Caco-2 (cell line): ENCODE data around the gene IPO11. TPM values are rescaled to one million over a fixed set of nuclear protein-coding genes. Genes with fewer than 3 reads are reported as not detected.

Experiments used
- BruUV-seq: library from RNA; stranded (reverse); fragments of 400-500 nt; replicated peaks from 2 replicates; lab custom pipeline; 2021; lab: Mats Ljungman, UMichigan
- CTCF ChIA-PET: fragments of 300-600 bp; sonication (Branson Sonifier 250); formaldehyde crosslinking; loops from one replicate; lab custom pipeline; 2022; ENCODE audit warnings: antibody characterized with exemption; lab: Charles Lee
- POLR2A ChIA-PET: fragments of 300-600 bp; sonication (Branson Sonifier 250); formaldehyde crosslinking; loops from one replicate; lab custom pipeline; 2022; ENCODE audit warnings: antibody characterized with exemption; lab: Charles Lee
- DNase-seq, 2 experiments: peaks; one replicate each; pipeline versions ENCODE4 v3.0.0 to v3.0.0-alpha.2; 2020 to 2022
- H3K27me3 ChIP-seq: replicated peaks from 2 replicates; pipeline ENCODE4 v1.6.0; 2011; ENCODE audit warnings: low read length; ENCODE audit not compliant: control insufficient read depth, insufficient read depth
- H3K36me3 ChIP-seq: 2 replicates; pipeline ENCODE4 v1.5.1; 2011; ENCODE audit warnings: low read length; ENCODE audit not compliant: control insufficient read depth, insufficient read depth
- H3K4me1 ChIP-seq: fragments of 250-450 bp; sonication (Bioruptor Pico); 2 replicates; pipeline ENCODE4 v1.5.1; 2020; ENCODE audit warnings: mild to moderate bottlenecking
- H3K4me3 ChIP-seq: 2 replicates; pipeline ENCODE4 v1.5.1; 2011; ENCODE audit warnings: low read depth, mild to moderate bottlenecking, control low read depth, low read length
- H3K9me3 ChIP-seq: fragments of 250-450 bp; sonication (Bioruptor Pico); 2 replicates; pipeline ENCODE4 v1.5.1; 2020; ENCODE audit warnings: mild to moderate bottlenecking, moderate library complexity
- H3K27ac Mint-ChIP-seq: one replicate; pipeline ENCODE4 v1.8.0; 2022; ENCODE audit warnings: mixed read lengths; ENCODE audit not compliant: unreplicated experiment
- H3K27me3 Mint-ChIP-seq: one replicate; pipeline ENCODE4 v1.8.0; 2022; ENCODE audit warnings: mixed read lengths; ENCODE audit not compliant: insufficient read depth, unreplicated experiment
- H3K36me3 Mint-ChIP-seq: one replicate; pipeline ENCODE4 v1.8.0; 2022; ENCODE audit warnings: mild to moderate bottlenecking, mixed read lengths; ENCODE audit not compliant: insufficient read depth, unreplicated experiment
- H3K4me1 Mint-ChIP-seq: one replicate; pipeline ENCODE4 v1.8.0; 2022; ENCODE audit warnings: low read depth, mixed read lengths; ENCODE audit not compliant: unreplicated experiment
- H3K4me3 Mint-ChIP-seq: one replicate; pipeline ENCODE4 v1.8.0; 2022; ENCODE audit warnings: mild to moderate bottlenecking, moderate library complexity, mixed read lengths; ENCODE audit not compliant: unreplicated experiment
- H3K9me3 Mint-ChIP-seq: one replicate; pipeline ENCODE4 v1.8.0; 2022; ENCODE audit warnings: mixed read lengths; ENCODE audit not compliant: unreplicated experiment
- CTCF ChIP-seq, 2 experiments: fragments of 200-600 bp in 1 of 2; IDR thresholded peaks; 1 replicate in 1 of 2; 2 replicates in 1 of 2; pipeline versions ENCODE4 v1.5.1 to v1.8.0; 2011 to 2022; ENCODE audit warnings: antibody characterized with exemption in 1 of 2, control low read depth in 1 of 2, inconsistent platforms in 1 of 2, low read depth in 1 of 2, low read length in 1 of 2, mild to moderate bottlenecking in 1 of 2, moderate library complexity in 1 of 2; ENCODE audit not compliant: insufficient read depth in 1 of 2, severe bottlenecking in 1 of 2, unreplicated experiment in 1 of 2
- intact Hi-C: fragments of 100-400 bp; cut with micrococcal nuclease; formaldehyde crosslinking; loops from one replicate; pipeline ENCODE4 v1.10.0; 2022; ENCODE audit not compliant: unreplicated experiment
- total RNA-seq: library from RNA; stranded (reverse); gene quantifications from 2 replicates; pipeline ENCODE4 v1.2.3, GENCODE V29; 2022

Gene IPO11
- total RNA-seq, 1 experiment from 2014 or later = 54.1 TPM

DNA sequence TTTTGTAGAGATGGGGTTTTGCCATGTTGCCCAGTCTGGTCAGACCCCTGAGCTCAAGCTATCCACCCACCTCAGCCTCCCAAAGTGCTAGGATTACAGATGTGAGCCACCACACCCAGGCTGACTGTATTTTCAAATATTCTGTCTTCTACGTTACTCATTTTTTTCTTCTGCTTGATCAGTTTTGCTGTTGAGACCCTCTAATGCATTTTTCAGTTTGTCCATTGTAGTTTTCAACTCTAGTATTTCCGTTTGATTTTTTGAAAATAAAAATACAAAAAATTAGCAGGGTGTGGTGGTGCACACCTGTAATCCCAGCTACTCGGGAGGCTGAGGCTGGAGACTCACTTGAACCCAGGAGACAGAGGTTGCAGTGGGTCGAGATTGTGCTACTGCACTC, 155.6 kb downstream of the IPO11 start:
- Mint-ChIP-seq H3K9me3 (peaks cover 28% of the 10 kb centered on the region), H3K27ac (no peak overlapping the region), H3K36me3 (peaks cover 44% of the 10 kb centered on the region), H3K4me3 (no peak overlapping the region), H3K27me3 (no peaks in the 10 kb centered on the region), H3K4me1 (peaks cover 9% of the 10 kb centered on the region)
- intact Hi-C loops = no loop called here
- Histone ChIP-seq H3K4me1 (no peaks in the 10 kb centered on the region), H3K9me3 (peaks cover 4% of the 10 kb centered on the region; the same call in 1 of the 2 replicates), H3K36me3 (no peaks in the 10 kb centered on the region), H3K4me3 (no peak overlapping the region), H3K27me3 (no peaks in the 10 kb centered on the region)
- TF ChIP-seq CTCF (IDR thresholded peaks at IDR 0.05; ENCODE audit: insufficient read depth in 1 of 2, low read depth in 1 of 2, low read length in 1 of 2, severe bottlenecking in 1 of 2, unreplicated experiment in 1 of 2) = no peak
- CTCF ChIA-PET = interaction anchor here (0.6 kb wide), 1 partner anchor 74 kb away, joined by 3 read pairs; no protein-coding TSS in a partner anchor
- POLR2A ChIA-PET = no interaction called here
- no peak for DNase-seq
- no TSS peak for BruUV-seq

- Mint-ChIP-seq H3K36me3 (peaks cover 44% of the 10 kb centered on the region), H3K4me1 (peaks cover 9% of the 10 kb centered on the region), H3K9me3 (peaks cover 28% of the 10 kb centered on the region), H3K4me3 (no peak overlapping the region), H3K27ac (peak overlapping the region; percentile 6), H3K27me3 (no peaks in the 10 kb centered on the region)
- DNase-seq = peak in 1 of 2 experiments; percentile 5
- CTCF ChIA-PET = interaction anchor here (1.2 kb wide), 1 partner anchor 13 kb away, joined by 3 read pairs; no protein-coding TSS in a partner anchor
- H3K4me1 ChIP-seq = no peaks in the 10 kb centered on the region
- BruUV-seq = no TSS peak
- POLR2A ChIA-PET = no interaction called here
- H3K27me3 ChIP-seq = no peaks in the 10 kb centered on the region
- H3K9me3 ChIP-seq = peaks cover 4% of the 10 kb centered on the region; the same call in 1 of the 2 replicates
- no peak overlapping the region for H3K4me3 ChIP-seq
- TF ChIP-seq CTCF (IDR thresholded peaks at IDR 0.05; ENCODE audit: insufficient read depth in 1 of 2, low read depth in 1 of 2, low read length in 1 of 2, severe bottlenecking in 1 of 2, unreplicated experiment in 1 of 2) = no peak
- H3K36me3 ChIP-seq = no peaks in the 10 kb centered on the region
- intact Hi-C loops = no loop called here
Measured at GRCh38 chr5:62568800-62569432, 156.4 kb downstream of the IPO11 start.

- no peak for TF ChIP-seq CTCF (IDR thresholded peaks at IDR 0.05; ENCODE audit: insufficient read depth in 1 of 2, low read depth in 1 of 2, low read length in 1 of 2, severe bottlenecking in 1 of 2, unreplicated experiment in 1 of 2)
- Histone ChIP-seq H3K4me3 (no peak overlapping the region), H3K4me1 (no peaks in the 10 kb centered on the region), H3K27me3 (no peaks in the 10 kb centered on the region), H3K9me3 (peaks cover 4% of the 10 kb centered on the region; the same call in 1 of the 2 replicates), H3K36me3 (no peaks in the 10 kb centered on the region)
- Mint-ChIP-seq H3K36me3 (peaks cover 44% of the 10 kb centered on the region), H3K27ac (peak overlapping the region; percentile 6), H3K4me1 (peaks cover 9% of the 10 kb centered on the region), H3K4me3 (no peak overlapping the region), H3K27me3 (no peaks in the 10 kb centered on the region), H3K9me3 (peaks cover 28% of the 10 kb centered on the region)
- intact Hi-C loops = no loop called here
- no TSS peak for BruUV-seq
- DNase-seq = no peak
- ChIA-PET POLR2A (no interaction called here), CTCF (interaction anchor here (1.2 kb wide), 1 partner anchor 12 kb away, joined by 3 read pairs; no protein-coding TSS in a partner anchor)
Measured at GRCh38 chr5:62569470-62569869, 156.9 kb downstream of the IPO11 start.
